HepG2 (cell line): Measurements from ENCODE around the gene L1CAM. TPM values are rescaled to one million over a fixed set of nuclear protein-coding genes. Genes with fewer than 3 reads are reported as not detected.

Experiments used
- ARID4A ChIP-seq: sonication (generic); formaldehyde crosslinking; IDR thresholded peaks from 2 replicates; pipeline ENCODE4 v1.5.0; 2020; ENCODE audit warnings: mild to moderate bottlenecking, missing genetic modification reagents, borderline replicate concordance
- ATM ChIP-seq: fragments of 450-650 bp; IDR thresholded peaks from 2 replicates; pipeline ENCODE4 v1.7.1; 2017; ENCODE audit warnings: mild to moderate bottlenecking, borderline replicate concordance
- EHMT2 ChIP-seq: fragments of 200-600 bp; sonication (generic); IDR thresholded peaks from 2 replicates; pipeline ENCODE4 v1.7.0; 2017; ENCODE audit warnings: antibody characterized with exemption, low read depth, low read length, borderline replicate concordance
- FOXP4 ChIP-seq: sonication (generic); formaldehyde crosslinking; IDR thresholded peaks from 2 replicates; pipeline ENCODE4 v1.4.0; 2020; ENCODE audit warnings: missing genetic modification reagents
- MXI1 ChIP-seq: IDR thresholded peaks from 3 replicates; pipeline ENCODE4 v1.6.1; 2012; ENCODE audit warnings: low read depth, low read length, inconsistent platforms, borderline replicate concordance
- NFKB2 ChIP-seq: sonication (generic); formaldehyde crosslinking; IDR thresholded peaks from 2 replicates; pipeline ENCODE4 v1.4.0; 2020; ENCODE audit warnings: missing genetic modification reagents, borderline replicate concordance
- NPAS2 ChIP-seq: sonication (generic); formaldehyde crosslinking; IDR thresholded peaks from 2 replicates; pipeline ENCODE4 v1.8.0; 2022; ENCODE audit warnings: mild to moderate bottlenecking, missing genetic modification reagents, borderline replicate concordance
- SNAPC2 ChIP-seq: sonication (generic); formaldehyde crosslinking; IDR thresholded peaks from 2 replicates; pipeline ENCODE4 v1.8.1; 2022; ENCODE audit warnings: mild to moderate bottlenecking, missing genetic modification reagents
- SP2 ChIP-seq: sonication (generic); formaldehyde crosslinking; IDR thresholded peaks from 2 replicates; pipeline ENCODE4 v1.5.1; 2020; ENCODE audit warnings: mild to moderate bottlenecking, missing genetic modification reagents
- THRA ChIP-seq: sonication (generic); formaldehyde crosslinking; IDR thresholded peaks from 2 replicates; pipeline ENCODE4 v1.4.0; 2020; ENCODE audit warnings: missing genetic modification reagents, borderline replicate concordance
- XRCC5 ChIP-seq: fragments of 200-400 bp; formaldehyde crosslinking; optimal IDR thresholded peaks from 2 replicates; pipeline ENCODE3; 2017; ENCODE audit warnings: mild to moderate bottlenecking, low read length
- ZBTB33 ChIP-seq: sonication (generic); formaldehyde crosslinking; IDR thresholded peaks from 2 replicates; pipeline ENCODE4 v1.4.0; 2020; ENCODE audit warnings: missing genetic modification reagents
- ZFP36 ChIP-seq: fragments of 150-350 bp; IDR thresholded peaks from 2 replicates; pipeline ENCODE4 v1.6.1; 2018; ENCODE audit warnings: borderline replicate concordance, low read length, low read depth; ENCODE audit not compliant: partially characterized antibody
- ZNF766 ChIP-seq: sonication (generic); formaldehyde crosslinking; IDR thresholded peaks from 2 replicates; pipeline ENCODE4 v1.5.0; 2020; ENCODE audit warnings: missing genetic modification reagents, borderline replicate concordance
- polyA plus RNA-seq, 8 experiments: library from polyadenylated mRNA; depleted of rRNA in 3 of 8; stranded (reverse) in 7 of 8; unstranded in 1 of 8; fragments of >200 nt; fragmentation: Illumina TruSeq in 4 of 8; extraction: Trizol in 4 of 8; gene quantifications; 2 replicates each; pipeline versions ENCODE4 v1.2.1 to v1.2.3, GENCODE V29; 2011 to 2016; ENCODE audit warnings: low read depth in 4 of 8, missing spikeins in 1 of 8, mixed read lengths in 1 of 8; ENCODE audit not compliant: insufficient read depth in 1 of 8
- total RNA-seq, 5 experiments: library from RNA; depleted of rRNA; stranded (reverse); fragments of >200 nt; fragmentation: Illumina TruSeq; extraction: Trizol; gene quantifications; 2 replicates each; pipeline ENCODE4 v1.2.3, GENCODE V29; 2016; ENCODE audit warnings: low read depth in 1 of 5
- TF ChIP-seq, protein P1 (sequence below): conservative IDR thresholded peaks from 2 replicates; pipeline ENCODE4 v1.6.1; 2018; ENCODE audit warnings: missing genetic modification reagents
- TF ChIP-seq, protein P2 (sequence below): sonication (generic); formaldehyde crosslinking; conservative IDR thresholded peaks from 2 replicates; pipeline ENCODE4 v1.8.1; 2023; ENCODE audit warnings: missing genetic modification reagents

L1CAM gene
- total and polyA plus RNA-seq, 2 of the 13 experiments (the other 11 are each of a cell fraction or from before 2014, with no cell fraction given): 1.4 to 2.0 TPM

- TF ChIP-seq ARID4A (peak; percentile 31; the same call in 1 of the 2 replicates), SP2 (CRISPR knock-in tag) (peak; percentile 66; the same call in 1 of the 2 replicates), ZNF766 (CRISPR knock-in tag) (no peak), ATM (no peak), NPAS2 (no peak), MXI1 (peak; percentile 38; the same call in 1 of the 3 replicates), NFKB2 (CRISPR knock-in tag) (no peak), ZBTB33 (CRISPR knock-in tag) (no peak), FOXP4 (CRISPR knock-in tag) (no peak), THRA (CRISPR knock-in tag) (no peak), XRCC5 (no peak), ZFP36 (no peak), EHMT2 (no peak), SNAPC2 (CRISPR knock-in tag) (no peak)
- TF ChIP-seq, protein P1, sequence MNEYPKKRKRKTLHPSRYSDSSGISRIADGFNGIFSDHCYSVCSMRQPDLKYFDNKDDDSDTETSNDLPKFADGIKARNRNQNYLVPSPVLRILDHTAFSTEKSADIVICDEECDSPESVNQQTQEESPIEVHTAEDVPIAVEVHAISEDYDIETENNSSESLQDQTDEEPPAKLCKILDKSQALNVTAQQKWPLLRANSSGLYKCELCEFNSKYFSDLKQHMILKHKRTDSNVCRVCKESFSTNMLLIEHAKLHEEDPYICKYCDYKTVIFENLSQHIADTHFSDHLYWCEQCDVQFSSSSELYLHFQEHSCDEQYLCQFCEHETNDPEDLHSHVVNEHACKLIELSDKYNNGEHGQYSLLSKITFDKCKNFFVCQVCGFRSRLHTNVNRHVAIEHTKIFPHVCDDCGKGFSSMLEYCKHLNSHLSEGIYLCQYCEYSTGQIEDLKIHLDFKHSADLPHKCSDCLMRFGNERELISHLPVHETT: no peak
- TF ChIP-seq, protein P2, sequence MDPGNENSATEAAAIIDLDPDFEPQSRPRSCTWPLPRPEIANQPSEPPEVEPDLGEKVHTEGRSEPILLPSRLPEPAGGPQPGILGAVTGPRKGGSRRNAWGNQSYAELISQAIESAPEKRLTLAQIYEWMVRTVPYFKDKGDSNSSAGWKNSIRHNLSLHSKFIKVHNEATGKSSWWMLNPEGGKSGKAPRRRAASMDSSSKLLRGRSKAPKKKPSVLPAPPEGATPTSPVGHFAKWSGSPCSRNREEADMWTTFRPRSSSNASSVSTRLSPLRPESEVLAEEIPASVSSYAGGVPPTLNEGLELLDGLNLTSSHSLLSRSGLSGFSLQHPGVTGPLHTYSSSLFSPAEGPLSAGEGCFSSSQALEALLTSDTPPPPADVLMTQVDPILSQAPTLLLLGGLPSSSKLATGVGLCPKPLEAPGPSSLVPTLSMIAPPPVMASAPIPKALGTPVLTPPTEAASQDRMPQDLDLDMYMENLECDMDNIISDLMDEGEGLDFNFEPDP (CRISPR knock-in tag): no peak
Observed at GRCh38 chrX:153934762-153935325, 48.9 kb upstream of the L1CAM start, which contains the start of gene NAA10 (continued).
